ENCODE results near the gene RBSN.

The RBSN gene

DNA sequence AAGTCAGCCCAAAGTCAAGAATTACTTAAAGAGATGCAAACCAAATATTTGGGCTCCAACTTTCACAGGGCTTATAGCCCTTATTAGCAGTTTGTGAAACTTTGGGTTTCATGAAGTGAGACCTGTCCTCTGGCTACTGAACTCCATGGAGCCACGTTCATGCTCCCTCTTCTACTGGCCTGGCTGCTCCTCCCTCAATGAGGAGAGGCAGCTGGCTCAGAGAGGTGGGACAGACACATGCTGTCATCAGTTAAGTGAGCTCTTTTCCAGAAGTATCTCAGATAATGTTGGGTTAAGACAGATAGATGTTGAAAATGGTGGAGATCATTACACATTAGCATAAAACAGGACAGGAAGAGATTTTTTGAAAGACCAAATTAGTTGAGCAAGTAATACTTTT, 53.3 kb downstream of the RBSN start:
- no peak for ATAC-seq
- TF ChIP-seq, protein P1, sequence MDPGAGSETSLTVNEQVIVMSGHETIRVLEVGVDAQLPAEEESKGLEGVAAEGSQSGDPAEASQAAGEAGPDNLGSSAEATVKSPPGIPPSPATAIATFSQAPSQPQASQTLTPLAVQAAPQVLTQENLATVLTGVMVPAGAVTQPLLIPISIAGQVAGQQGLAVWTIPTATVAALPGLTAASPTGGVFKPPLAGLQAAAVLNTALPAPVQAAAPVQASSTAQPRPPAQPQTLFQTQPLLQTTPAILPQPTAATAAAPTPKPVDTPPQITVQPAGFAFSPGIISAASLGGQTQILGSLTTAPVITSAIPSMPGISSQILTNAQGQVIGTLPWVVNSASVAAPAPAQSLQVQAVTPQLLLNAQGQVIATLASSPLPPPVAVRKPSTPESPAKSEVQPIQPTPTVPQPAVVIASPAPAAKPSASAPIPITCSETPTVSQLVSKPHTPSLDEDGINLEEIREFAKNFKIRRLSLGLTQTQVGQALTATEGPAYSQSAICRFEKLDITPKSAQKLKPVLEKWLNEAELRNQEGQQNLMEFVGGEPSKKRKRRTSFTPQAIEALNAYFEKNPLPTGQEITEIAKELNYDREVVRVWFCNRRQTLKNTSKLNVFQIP (CRISPR knock-in tag; IDR thresholded peaks at IDR 0.05; ENCODE audit: borderline replicate concordance, low read depth), result no peak
- TF ChIP-seq ZFP30 (CRISPR knock-in tag; IDR thresholded peaks at IDR 0.05), result no peak
- TF ChIP-seq PPARA (CRISPR knock-in tag; IDR thresholded peaks at IDR 0.05; ENCODE audit: borderline replicate concordance), result no peak
- TF ChIP-seq ZFP3 (CRISPR knock-in tag; IDR thresholded peaks at IDR 0.05), result no peak
- no peak for TF ChIP-seq ESRRG (CRISPR knock-in tag; IDR thresholded peaks at IDR 0.05)
- TF ChIP-seq, protein P2, sequence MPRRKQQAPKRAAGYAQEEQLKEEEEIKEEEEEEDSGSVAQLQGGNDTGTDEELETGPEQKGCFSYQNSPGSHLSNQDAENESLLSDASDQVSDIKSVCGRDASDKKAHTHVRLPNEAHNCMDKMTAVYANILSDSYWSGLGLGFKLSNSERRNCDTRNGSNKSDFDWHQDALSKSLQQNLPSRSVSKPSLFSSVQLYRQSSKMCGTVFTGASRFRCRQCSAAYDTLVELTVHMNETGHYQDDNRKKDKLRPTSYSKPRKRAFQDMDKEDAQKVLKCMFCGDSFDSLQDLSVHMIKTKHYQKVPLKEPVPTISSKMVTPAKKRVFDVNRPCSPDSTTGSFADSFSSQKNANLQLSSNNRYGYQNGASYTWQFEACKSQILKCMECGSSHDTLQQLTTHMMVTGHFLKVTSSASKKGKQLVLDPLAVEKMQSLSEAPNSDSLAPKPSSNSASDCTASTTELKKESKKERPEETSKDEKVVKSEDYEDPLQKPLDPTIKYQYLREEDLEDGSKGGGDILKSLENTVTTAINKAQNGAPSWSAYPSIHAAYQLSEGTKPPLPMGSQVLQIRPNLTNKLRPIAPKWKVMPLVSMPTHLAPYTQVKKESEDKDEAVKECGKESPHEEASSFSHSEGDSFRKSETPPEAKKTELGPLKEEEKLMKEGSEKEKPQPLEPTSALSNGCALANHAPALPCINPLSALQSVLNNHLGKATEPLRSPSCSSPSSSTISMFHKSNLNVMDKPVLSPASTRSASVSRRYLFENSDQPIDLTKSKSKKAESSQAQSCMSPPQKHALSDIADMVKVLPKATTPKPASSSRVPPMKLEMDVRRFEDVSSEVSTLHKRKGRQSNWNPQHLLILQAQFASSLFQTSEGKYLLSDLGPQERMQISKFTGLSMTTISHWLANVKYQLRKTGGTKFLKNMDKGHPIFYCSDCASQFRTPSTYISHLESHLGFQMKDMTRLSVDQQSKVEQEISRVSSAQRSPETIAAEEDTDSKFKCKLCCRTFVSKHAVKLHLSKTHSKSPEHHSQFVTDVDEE (CRISPR knock-in tag; IDR thresholded peaks at IDR 0.05), result no peak
- TF ChIP-seq TOX (CRISPR knock-in tag; IDR thresholded peaks at IDR 0.05; ENCODE audit: borderline replicate concordance), result no peak

DNA sequence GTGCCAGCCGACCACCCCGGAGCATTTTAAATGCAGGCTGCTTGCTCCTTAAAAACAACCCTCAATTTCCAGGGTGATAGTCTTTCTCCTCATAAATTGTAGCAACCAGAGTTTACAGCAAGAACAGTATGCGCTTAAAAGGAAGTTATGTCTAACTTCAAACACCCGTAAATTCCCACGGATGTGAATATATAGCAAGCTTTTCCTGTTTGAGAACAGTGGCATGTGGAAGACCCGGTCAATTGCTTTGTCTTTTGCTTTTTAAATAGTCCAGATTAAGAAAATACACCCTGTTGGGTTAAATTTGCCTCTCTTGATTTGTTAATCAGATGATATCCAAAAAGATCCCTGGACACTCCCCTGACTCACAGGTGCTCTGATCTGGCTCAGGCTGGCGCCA, 54.6 kb downstream of the RBSN start:
- ATAC-seq, result no peak
- TF ChIP-seq TOX (CRISPR knock-in tag; IDR thresholded peaks at IDR 0.05; ENCODE audit: borderline replicate concordance), result no peak
- TF ChIP-seq BACH2 (CRISPR knock-in tag; IDR thresholded peaks at IDR 0.05; ENCODE audit: borderline replicate concordance), result no peak
- TF ChIP-seq GLIS3 (CRISPR knock-in tag; IDR thresholded peaks at IDR 0.05), result no peak
- TF ChIP-seq ARNTL (CRISPR knock-in tag; IDR thresholded peaks at IDR 0.05; ENCODE audit: borderline replicate concordance, low read depth), result no peak
- TF ChIP-seq SNAI2 (CRISPR knock-in tag; IDR thresholded peaks at IDR 0.05), result no peak
- no peak for TF ChIP-seq ZFP30 (CRISPR knock-in tag; IDR thresholded peaks at IDR 0.05)
- no peak for TF ChIP-seq ESRRG (CRISPR knock-in tag; IDR thresholded peaks at IDR 0.05)
- TF ChIP-seq, protein P3, sequence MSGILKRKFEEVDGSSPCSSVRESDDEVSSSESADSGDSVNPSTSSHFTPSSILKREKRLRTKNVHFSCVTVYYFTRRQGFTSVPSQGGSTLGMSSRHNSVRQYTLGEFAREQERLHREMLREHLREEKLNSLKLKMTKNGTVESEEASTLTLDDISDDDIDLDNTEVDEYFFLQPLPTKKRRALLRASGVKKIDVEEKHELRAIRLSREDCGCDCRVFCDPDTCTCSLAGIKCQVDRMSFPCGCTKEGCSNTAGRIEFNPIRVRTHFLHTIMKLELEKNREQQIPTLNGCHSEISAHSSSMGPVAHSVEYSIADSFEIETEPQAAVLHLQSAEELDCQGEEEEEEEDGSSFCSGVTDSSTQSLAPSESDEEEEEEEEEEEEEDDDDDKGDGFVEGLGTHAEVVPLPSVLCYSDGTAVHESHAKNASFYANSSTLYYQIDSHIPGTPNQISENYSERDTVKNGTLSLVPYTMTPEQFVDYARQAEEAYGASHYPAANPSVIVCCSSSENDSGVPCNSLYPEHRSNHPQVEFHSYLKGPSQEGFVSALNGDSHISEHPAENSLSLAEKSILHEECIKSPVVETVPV (CRISPR knock-in tag; IDR thresholded peaks at IDR 0.05), result no peak
- no peak for TF ChIP-seq ZNF565 (CRISPR knock-in tag; conservative IDR thresholded peaks at IDR 0.05; ENCODE audit: low read depth)
- TF ChIP-seq, protein P2 (CRISPR knock-in tag; IDR thresholded peaks at IDR 0.05), result no peak
- TF ChIP-seq ZNF70 (CRISPR knock-in tag; IDR thresholded peaks at IDR 0.05), result no peak

DNA sequence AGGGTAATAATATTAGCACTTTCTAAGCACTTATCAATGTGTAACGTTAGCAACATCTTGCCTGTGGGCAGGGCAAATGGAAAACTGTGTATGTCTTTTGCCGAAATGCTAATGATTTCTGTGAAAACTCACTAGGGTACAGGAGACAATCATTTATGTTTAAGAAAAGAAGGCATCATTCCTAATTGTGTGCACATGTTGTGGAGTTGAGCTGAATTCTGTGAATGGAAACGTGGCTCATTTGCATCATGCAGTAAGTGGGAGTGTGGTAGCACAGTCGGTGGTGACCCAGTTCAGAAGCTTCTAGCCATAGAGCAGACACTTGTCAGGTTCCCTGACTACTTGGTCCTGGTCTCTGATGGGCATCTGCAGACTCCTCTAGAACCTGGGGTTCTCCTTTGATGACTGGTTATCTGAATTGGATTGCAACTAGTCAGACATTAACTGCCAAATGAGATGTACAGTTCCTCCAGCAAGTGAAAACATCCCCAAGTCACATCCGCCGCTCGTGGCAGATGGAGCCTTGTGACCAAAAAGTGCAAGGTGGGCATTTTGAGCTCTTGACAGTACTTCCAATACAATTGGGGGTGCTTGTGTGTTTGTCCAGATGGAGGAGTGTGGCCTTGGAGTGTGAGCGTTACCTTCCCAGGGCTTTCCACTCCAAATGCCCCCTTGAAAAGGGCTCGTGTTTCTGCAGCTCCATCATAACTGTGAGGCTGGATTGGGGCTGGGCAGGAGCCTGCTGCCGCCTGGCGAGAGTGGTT, 55.4 kb downstream of the RBSN start:
- TF ChIP-seq TCF4 (CRISPR knock-in tag; IDR thresholded peaks at IDR 0.05; ENCODE audit: borderline replicate concordance) (no peak), RARB (CRISPR knock-in tag; IDR thresholded peaks at IDR 0.05) (no peak), ZNF565 (CRISPR knock-in tag; conservative IDR thresholded peaks at IDR 0.05; ENCODE audit: low read depth) (no peak), CSDC2 (CRISPR knock-in tag; IDR thresholded peaks at IDR 0.05) (no peak), ARNTL (CRISPR knock-in tag; IDR thresholded peaks at IDR 0.05; ENCODE audit: borderline replicate concordance, low read depth) (no peak)
- TF ChIP-seq, protein P1 (CRISPR knock-in tag; IDR thresholded peaks at IDR 0.05; ENCODE audit: borderline replicate concordance, low read depth), result no peak
- no peak; the same call in none of the 3 replicates for ATAC-seq
